A549 (cell line): ENCODE data around the gene NTRK2.

Experiments
- CEBPB ChIP-seq, 2 experiments: fragments of >200 bp in 1 of 2; sonication (Bioruptor Twin) in 1 of 2; formaldehyde crosslinking in 1 of 2; IDR thresholded peaks; 2 replicates each; pipeline ENCODE4 v1.6.1; 2012 to 2016
- TF ChIP-seq, protein P1 (sequence below): fragments of >200 bp; sonication (Bioruptor Twin); formaldehyde crosslinking; IDR thresholded peaks from 3 replicates; pipeline ENCODE4 v1.5.1; 2016

DNA sequence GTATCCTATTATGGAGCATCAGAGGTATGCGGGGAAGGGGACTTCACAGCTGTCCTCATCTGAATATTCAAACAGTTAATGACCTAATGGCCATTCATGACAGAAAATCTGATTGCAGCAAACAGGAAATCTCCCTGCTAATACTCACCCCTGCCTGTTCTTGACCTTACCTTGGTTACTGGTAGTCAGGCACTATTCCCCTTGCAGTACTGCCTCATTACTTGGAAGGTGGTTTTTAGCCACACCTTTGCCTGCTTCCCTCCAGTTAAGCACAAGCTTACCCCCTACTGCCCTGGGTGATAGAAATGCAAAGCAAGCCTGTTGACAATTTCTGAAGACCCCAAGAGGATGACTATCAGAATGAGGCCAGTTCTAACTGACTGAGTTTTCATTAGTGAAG, 332.4 kb downstream of the NTRK2 start:
- no peak for TF ChIP-seq CEBPB (IDR thresholded peaks at IDR 0.05)
- TF ChIP-seq, protein P1, sequence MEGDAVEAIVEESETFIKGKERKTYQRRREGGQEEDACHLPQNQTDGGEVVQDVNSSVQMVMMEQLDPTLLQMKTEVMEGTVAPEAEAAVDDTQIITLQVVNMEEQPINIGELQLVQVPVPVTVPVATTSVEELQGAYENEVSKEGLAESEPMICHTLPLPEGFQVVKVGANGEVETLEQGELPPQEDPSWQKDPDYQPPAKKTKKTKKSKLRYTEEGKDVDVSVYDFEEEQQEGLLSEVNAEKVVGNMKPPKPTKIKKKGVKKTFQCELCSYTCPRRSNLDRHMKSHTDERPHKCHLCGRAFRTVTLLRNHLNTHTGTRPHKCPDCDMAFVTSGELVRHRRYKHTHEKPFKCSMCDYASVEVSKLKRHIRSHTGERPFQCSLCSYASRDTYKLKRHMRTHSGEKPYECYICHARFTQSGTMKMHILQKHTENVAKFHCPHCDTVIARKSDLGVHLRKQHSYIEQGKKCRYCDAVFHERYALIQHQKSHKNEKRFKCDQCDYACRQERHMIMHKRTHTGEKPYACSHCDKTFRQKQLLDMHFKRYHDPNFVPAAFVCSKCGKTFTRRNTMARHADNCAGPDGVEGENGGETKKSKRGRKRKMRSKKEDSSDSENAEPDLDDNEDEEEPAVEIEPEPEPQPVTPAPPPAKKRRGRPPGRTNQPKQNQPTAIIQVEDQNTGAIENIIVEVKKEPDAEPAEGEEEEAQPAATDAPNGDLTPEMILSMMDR = no peak
